GM23338 (cell line): ENCODE results near the gene SFMBT2. TPM values are rescaled to one million over a fixed set of nuclear protein-coding genes. Genes with fewer than 3 reads are reported as not detected.

Source experiments
- ATAC-seq: fragments of 200-7000 bp; cut with Tn5 transposase; 3 replicates; pipeline ENCODE4 v1.9.1; 2020
- DNase-seq: peaks from one replicate; pipeline ENCODE4 v3.0.0-alpha.2; 2015; ENCODE audit warnings: low spot score
- H2AFZ ChIP-seq: fragments of 200-600 bp; sonication (generic); 2 replicates; pipeline ENCODE4 v1.8.0; 2016; ENCODE audit warnings: antibody characterized with exemption, mild to moderate bottlenecking, moderate library complexity
- H3F3A ChIP-seq: fragments of 200-600 bp; sonication (generic); replicated peaks from 2 replicates; pipeline ENCODE4 v1.8.0; 2017; ENCODE audit warnings: antibody characterized with exemption, mixed run types, low read depth
- H3K27ac ChIP-seq: fragments of 200-600 bp; sonication (generic); 2 replicates; pipeline ENCODE4 v1.6.1; 2016; ENCODE audit warnings: low read depth
- H3K27me3 ChIP-seq: fragments of 200-600 bp; sonication (generic); 2 replicates; pipeline ENCODE4 v1.8.0; 2016; ENCODE audit warnings: mild to moderate bottlenecking, mixed run types, moderate library complexity; ENCODE audit not compliant: insufficient read depth
- H3K36me3 ChIP-seq: fragments of 200-600 bp; sonication (generic); 2 replicates; pipeline ENCODE4 v1.8.0; 2016; ENCODE audit warnings: mild to moderate bottlenecking; ENCODE audit not compliant: insufficient read depth
- H3K4me1 ChIP-seq: fragments of 200-600 bp; sonication (generic); 2 replicates; pipeline ENCODE4 v1.8.0; 2016; ENCODE audit warnings: mild to moderate bottlenecking, moderate library complexity; ENCODE audit not compliant: insufficient read depth
- H3K4me2 ChIP-seq: fragments of 200-600 bp; sonication (generic); 2 replicates; pipeline ENCODE4 v1.7.1; 2017; ENCODE audit warnings: mixed run types
- H3K4me3 ChIP-seq: fragments of 200-600 bp; sonication (generic); 2 replicates; pipeline ENCODE4 v1.6.1; 2016; ENCODE audit warnings: mixed run types
- H3K79me2 ChIP-seq: fragments of 200-600 bp; sonication (generic); replicated peaks from 2 replicates; pipeline ENCODE4 v1.8.0; 2017; ENCODE audit warnings: mild to moderate bottlenecking; ENCODE audit not compliant: insufficient read depth
- H3K9me2 ChIP-seq: fragments of 200-600 bp; sonication (generic); 2 replicates; pipeline ENCODE4 v1.8.0; 2017; ENCODE audit not compliant: insufficient read depth
- H4K20me1 ChIP-seq: fragments of 200-600 bp; sonication (generic); replicated peaks from 2 replicates; pipeline ENCODE4 v1.8.0; 2017; ENCODE audit warnings: mild to moderate bottlenecking; ENCODE audit not compliant: insufficient read depth
- H3K27ac Mint-ChIP-seq: 2 replicates; pipeline ENCODE4 v1.8.0; 2020; ENCODE audit warnings: inconsistent platforms, mild to moderate bottlenecking, moderate library complexity, mixed read lengths
- H3K27me3 Mint-ChIP-seq: 3 replicates; pipeline ENCODE4 v1.8.0; 2022; ENCODE audit warnings: low read depth, mild to moderate bottlenecking, moderate library complexity, mixed read lengths, inconsistent platforms; ENCODE audit not compliant: insufficient read depth, poor library complexity
- H3K36me3 Mint-ChIP-seq: 3 replicates; pipeline ENCODE4 v1.8.0; 2021; ENCODE audit warnings: low read depth, mild to moderate bottlenecking, inconsistent platforms, moderate library complexity, mixed read lengths
- H3K4me1 Mint-ChIP-seq: 3 replicates; pipeline ENCODE4 v1.8.0; 2020; ENCODE audit warnings: mild to moderate bottlenecking, inconsistent platforms, mixed read lengths
- H3K4me3 Mint-ChIP-seq: 3 replicates; pipeline ENCODE4 v1.8.0; 2021; ENCODE audit warnings: moderate library complexity, mild to moderate bottlenecking, inconsistent platforms, mixed read lengths
- H3K9me3 Mint-ChIP-seq: 3 replicates; pipeline ENCODE4 v1.8.0; 2020; ENCODE audit warnings: moderate library complexity, mild to moderate bottlenecking, inconsistent platforms, mixed read lengths
- CTCF ChIP-seq, 2 experiments: fragments of 200-600 bp in 1 of 2; sonication (generic) in 1 of 2; conservative IDR thresholded peaks; 2 replicates each; pipeline versions ENCODE4 v1.5.1 to v1.6.1; 2016 to 2017; ENCODE audit warnings: antibody characterized with exemption in 2 of 2, low read depth in 2 of 2, mild to moderate bottlenecking in 2 of 2, moderate library complexity in 1 of 2
- EZH2 ChIP-seq: fragments of 200-600 bp; sonication (generic); IDR thresholded peaks from one replicate; pipeline ENCODE4 v1.8.0; 2017; ENCODE audit warnings: antibody characterized with exemption, mild to moderate bottlenecking, low read depth; ENCODE audit not compliant: unreplicated experiment
- POLR2AphosphoS5 ChIP-seq: IDR thresholded peaks from 2 replicates; pipeline ENCODE4 v1.6.1; 2016; ENCODE audit warnings: antibody characterized with exemption, low read depth
- ZNF331 ChIP-seq: fragments of 250-450 bp; sonication (Bioruptor Pico); IDR thresholded peaks from 2 replicates; pipeline ENCODE4 v1.5.0; 2020; ENCODE audit warnings: low read depth, mild to moderate bottlenecking, moderate library complexity
- polyA plus RNA-seq: library from polyadenylated mRNA; unstranded; fragments of >200 nt; fragmentation: Nextera tagmentation; extraction: Ambion mirVana; gene quantifications from 2 replicates; pipeline ENCODE4 v1.2.1, GENCODE V29; 2016
- total RNA-seq: library from RNA; depleted of rRNA; stranded (reverse); fragments of >200 nt; shearing (Covaris generic); gene quantifications from 2 replicates; pipeline ENCODE4 v1.2.3, GENCODE V29; 2014
- TF ChIP-seq, protein P1 (sequence below): fragments of 250-450 bp; sonication (Bioruptor Pico); IDR thresholded peaks from 2 replicates; pipeline ENCODE4 v1.5.0; 2020; ENCODE audit warnings: mild to moderate bottlenecking, moderate library complexity

Gene SFMBT2
- total and polyA plus RNA-seq, 2 experiments from 2014 or later: 2.7 to 6.7 TPM

DNA sequence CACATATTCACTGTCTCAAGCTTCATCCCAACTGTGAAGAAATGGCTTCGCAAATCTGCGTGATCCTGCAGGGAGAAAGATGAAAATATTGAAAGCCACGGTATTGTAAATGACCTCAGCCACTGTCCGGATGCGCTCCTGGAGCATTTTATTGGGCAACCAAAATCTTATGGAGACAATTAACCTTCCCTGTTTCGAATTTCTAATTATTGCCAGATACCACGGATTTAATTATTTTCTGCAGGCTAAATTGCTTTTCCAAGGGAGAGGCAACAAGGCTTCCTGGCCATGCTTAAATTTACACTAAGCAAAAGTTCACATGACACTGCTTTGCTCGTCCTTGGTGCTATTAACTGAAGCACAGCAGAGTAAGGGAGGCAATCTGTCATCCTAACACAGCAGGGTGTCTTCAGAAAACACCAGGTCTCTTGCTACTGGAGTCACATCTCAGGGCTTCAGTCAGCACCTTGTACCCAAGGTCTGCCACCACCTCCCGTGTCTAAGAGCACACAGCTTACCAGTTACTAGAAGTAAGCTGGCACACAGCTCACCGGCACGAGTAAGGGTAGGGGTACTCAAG is 162.2 kb downstream of the SFMBT2 start (continued):
- TF ChIP-seq, protein P1, sequence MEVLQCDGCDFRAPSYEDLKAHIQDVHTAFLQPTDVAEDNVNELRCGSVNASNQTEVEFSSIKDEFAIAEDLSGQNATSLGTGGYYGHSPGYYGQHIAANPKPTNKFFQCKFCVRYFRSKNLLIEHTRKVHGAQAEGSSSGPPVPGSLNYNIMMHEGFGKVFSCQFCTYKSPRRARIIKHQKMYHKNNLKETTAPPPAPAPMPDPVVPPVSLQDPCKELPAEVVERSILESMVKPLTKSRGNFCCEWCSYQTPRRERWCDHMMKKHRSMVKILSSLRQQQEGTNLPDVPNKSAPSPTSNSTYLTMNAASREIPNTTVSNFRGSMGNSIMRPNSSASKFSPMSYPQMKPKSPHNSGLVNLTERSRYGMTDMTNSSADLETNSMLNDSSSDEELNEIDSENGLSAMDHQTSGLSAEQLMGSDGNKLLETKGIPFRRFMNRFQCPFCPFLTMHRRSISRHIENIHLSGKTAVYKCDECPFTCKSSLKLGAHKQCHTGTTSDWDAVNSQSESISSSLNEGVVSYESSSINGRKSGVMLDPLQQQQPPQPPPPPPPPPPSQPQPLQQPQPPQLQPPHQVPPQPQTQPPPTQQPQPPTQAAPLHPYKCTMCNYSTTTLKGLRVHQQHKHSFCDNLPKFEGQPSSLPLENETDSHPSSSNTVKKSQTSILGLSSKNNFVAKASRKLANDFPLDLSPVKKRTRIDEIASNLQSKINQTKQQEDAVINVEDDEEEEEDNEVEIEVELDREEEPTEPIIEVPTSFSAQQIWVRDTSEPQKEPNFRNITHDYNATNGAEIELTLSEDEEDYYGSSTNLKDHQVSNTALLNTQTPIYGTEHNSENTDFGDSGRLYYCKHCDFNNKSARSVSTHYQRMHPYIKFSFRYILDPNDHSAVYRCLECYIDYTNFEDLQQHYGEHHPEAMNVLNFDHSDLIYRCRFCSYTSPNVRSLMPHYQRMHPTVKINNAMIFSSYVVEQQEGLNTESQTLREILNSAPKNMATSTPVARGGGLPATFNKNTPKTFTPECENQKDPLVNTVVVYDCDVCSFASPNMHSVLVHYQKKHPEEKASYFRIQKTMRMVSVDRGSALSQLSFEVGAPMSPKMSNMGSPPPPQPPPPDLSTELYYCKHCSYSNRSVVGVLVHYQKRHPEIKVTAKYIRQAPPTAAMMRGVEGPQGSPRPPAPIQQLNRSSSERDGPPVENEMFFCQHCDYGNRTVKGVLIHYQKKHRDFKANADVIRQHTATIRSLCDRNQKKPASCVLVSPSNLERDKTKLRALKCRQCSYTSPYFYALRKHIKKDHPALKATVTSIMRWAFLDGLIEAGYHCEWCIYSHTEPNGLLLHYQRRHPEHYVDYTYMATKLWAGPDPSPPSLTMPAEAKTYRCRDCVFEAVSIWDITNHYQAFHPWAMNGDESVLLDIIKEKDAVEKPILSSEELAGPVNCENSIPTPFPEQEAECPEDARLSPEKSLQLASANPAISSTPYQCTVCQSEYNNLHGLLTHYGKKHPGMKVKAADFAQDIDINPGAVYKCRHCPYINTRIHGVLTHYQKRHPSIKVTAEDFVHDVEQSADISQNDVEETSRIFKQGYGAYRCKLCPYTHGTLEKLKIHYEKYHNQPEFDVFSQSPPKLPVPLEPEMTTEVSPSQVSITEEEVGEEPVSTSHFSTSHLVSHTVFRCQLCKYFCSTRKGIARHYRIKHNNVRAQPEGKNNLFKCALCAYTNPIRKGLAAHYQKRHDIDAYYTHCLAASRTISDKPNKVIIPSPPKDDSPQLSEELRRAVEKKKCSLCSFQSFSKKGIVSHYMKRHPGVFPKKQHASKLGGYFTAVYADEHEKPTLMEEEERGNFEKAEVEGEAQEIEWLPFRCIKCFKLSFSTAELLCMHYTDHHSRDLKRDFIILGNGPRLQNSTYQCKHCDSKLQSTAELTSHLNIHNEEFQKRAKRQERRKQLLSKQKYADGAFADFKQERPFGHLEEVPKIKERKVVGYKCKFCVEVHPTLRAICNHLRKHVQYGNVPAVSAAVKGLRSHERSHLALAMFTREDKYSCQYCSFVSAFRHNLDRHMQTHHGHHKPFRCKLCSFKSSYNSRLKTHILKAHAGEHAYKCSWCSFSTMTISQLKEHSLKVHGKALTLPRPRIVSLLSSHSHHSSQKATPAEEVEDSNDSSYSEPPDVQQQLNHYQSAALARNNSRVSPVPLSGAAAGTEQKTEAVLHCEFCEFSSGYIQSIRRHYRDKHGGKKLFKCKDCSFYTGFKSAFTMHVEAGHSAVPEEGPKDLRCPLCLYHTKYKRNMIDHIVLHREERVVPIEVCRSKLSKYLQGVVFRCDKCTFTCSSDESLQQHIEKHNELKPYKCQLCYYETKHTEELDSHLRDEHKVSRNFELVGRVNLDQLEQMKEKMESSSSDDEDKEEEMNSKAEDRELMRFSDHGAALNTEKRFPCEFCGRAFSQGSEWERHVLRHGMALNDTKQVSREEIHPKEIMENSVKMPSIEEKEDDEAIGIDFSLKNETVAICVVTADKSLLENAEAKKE (CRISPR knock-in tag): no peak
- TF ChIP-seq CTCF (conservative IDR thresholded peaks at IDR 0.05; ENCODE audit: low read depth in 2 of 2) (no peak), EZH2 (no peak)

- H3K9me3 Mint-ChIP-seq: no peaks in the 10 kb centered on the region
These were observed 162.7 kb downstream of the SFMBT2 start for GRCh38 chr10:7248148-7248547.

More at GRCh38 chr10:7248148-7248547, 162.7 kb downstream of the SFMBT2 start:
- Histone ChIP-seq H3F3A (no peaks in the 10 kb centered on the region), H3K9me2 (no peaks in the 10 kb centered on the region), H4K20me1 (no peaks in the 10 kb centered on the region), H3K27ac (no peak overlapping the region), H3K4me2 (no peak overlapping the region), H2AFZ (no peak overlapping the region), H3K4me3 (no peak overlapping the region), H3K79me2 (no peaks in the 10 kb centered on the region), H3K4me1 (no peaks in the 10 kb centered on the region), H3K27me3 (no peaks in the 10 kb centered on the region), H3K36me3 (no peaks in the 10 kb centered on the region)
- Mint-ChIP-seq H3K27ac (no peak overlapping the region), H3K4me1 (no peaks in the 10 kb centered on the region; the same call in 2 of the 3 replicates), H3K36me3 (no peaks in the 10 kb centered on the region), H3K4me3 (no peak overlapping the region), H3K27me3 (peaks cover 2% of the 10 kb centered on the region)
- ATAC-seq: no peak
- DNase-seq: no peak
- TF ChIP-seq ZNF331 (CRISPR knock-in tag) (no peak), POLR2AphosphoS5 (no peak)
